Thoracic aorta (tissue), 2 donors: ENCODE data around the gene ZFYVE16. TPM values are rescaled to one million over a fixed set of nuclear protein-coding genes. Genes with fewer than 3 reads are reported as not detected.

ENCODE experiments used
- ATAC-seq: fragments of 150-250 bp; one replicate; pipeline ENCODE4 v1.8.0; 2017; ENCODE audit warnings: low read depth; ENCODE audit not compliant: insufficient number of reproducible peaks, low FRiP score
- DNase-seq: peaks from one replicate; pipeline ENCODE4 v3.0.0-alpha.2; 2020; ENCODE audit warnings: low spot score
- H3K27ac ChIP-seq, 2 donors: fragments of 200-600 bp; sonication (generic); 1 replicate in 1 of 2; 2 replicates in 1 of 2; pipeline ENCODE4 v1.5.1; 2016; ENCODE audit warnings: mild to moderate bottlenecking in 2 of 2, moderate library complexity in 2 of 2
- H3K27me3 ChIP-seq: fragments of 200-600 bp; sonication (generic); replicated peaks from 2 replicates; pipeline ENCODE4 v1.6.0; 2016; ENCODE audit warnings: mild to moderate bottlenecking; ENCODE audit not compliant: insufficient read depth
- H3K36me3 ChIP-seq: fragments of 200-600 bp; sonication (generic); one replicate; pipeline ENCODE4 v1.5.1; 2016
- H3K4me1 ChIP-seq, 2 donors: fragments of 200-600 bp; sonication (generic); 1 replicate in 1 of 2; 2 replicates in 1 of 2; pipeline versions ENCODE4 v1.5.1 to v1.6.0; 2016; ENCODE audit warnings: low read depth in 2 of 2, mild to moderate bottlenecking in 1 of 2; ENCODE audit not compliant: control insufficient read depth in 1 of 2
- H3K4me3 ChIP-seq: fragments of 200-600 bp; sonication (generic); 2 replicates; pipeline ENCODE4 v1.5.1; 2016; ENCODE audit warnings: mild to moderate bottlenecking
- H3K9me3 ChIP-seq: fragments of 200-600 bp; sonication (generic); 2 replicates; pipeline ENCODE4 v1.5.1; 2016
- CTCF ChIP-seq: fragments of 200-600 bp; sonication (generic); IDR thresholded peaks from one replicate; pipeline ENCODE4 v1.5.1; 2019; ENCODE audit warnings: antibody characterized with exemption
- total RNA-seq, 2 donors: library from RNA; depleted of rRNA; stranded (reverse); fragments of >200 nt; gene quantifications; one replicate each; pipeline versions ENCODE4 v1.1.0 to v1.2.3, GENCODE V29; 2016

ZFYVE16 gene
- total RNA-seq, 2 donors from 2014 or later: 29.0 to 36.8 TPM

GRCh38 chr5:80370390-80370789 is 37.5 kb upstream of the ZFYVE16 start:
- no peak overlapping the region for H3K27ac ChIP-seq
- no peaks in the 10 kb centered on the region for H3K36me3 ChIP-seq
- no peak overlapping the region for H3K4me3 ChIP-seq
- no peaks in the 10 kb centered on the region for H3K4me1 ChIP-seq
- no peaks in the 10 kb centered on the region for H3K9me3 ChIP-seq
- ATAC-seq: no peak
- DNase-seq: no peak
- H3K27me3 ChIP-seq: no peaks in the 10 kb centered on the region
- TF ChIP-seq CTCF: no peak

GRCh38 chr5:80372780-80373179 is 35.1 kb upstream of the ZFYVE16 start:
- Histone ChIP-seq H3K4me3 (no peak overlapping the region), H3K27me3 (no peaks in the 10 kb centered on the region), H3K36me3 (no peaks in the 10 kb centered on the region), H3K4me1 (no peaks in the 10 kb centered on the region), H3K9me3 (no peaks in the 10 kb centered on the region), H3K27ac (no peak overlapping the region)
- DNase-seq (no peak), ATAC-seq (no peak)
- TF ChIP-seq CTCF: no peak

GRCh38 chr5:80374188-80374587 is 33.7 kb upstream of the ZFYVE16 start:
- Histone ChIP-seq H3K36me3 (no peaks in the 10 kb centered on the region), H3K27me3 (no peaks in the 10 kb centered on the region), H3K9me3 (no peaks in the 10 kb centered on the region), H3K4me3 (no peak overlapping the region), H3K4me1 (no peaks in the 10 kb centered on the region), H3K27ac (no peak overlapping the region)
- no peak for ATAC-seq
- no peak for DNase-seq
- no peak for TF ChIP-seq CTCF

- DNase-seq: no peak
- no peak overlapping the region for H3K4me3 ChIP-seq
- H3K27ac ChIP-seq: no peak overlapping the region
- TF ChIP-seq CTCF: no peak
- no peaks in the 10 kb centered on the region for H3K36me3 ChIP-seq
- H3K27me3 ChIP-seq: no peaks in the 10 kb centered on the region
- no peaks in the 10 kb centered on the region for H3K9me3 ChIP-seq
- ATAC-seq: no peak
- no peaks in the 10 kb centered on the region for H3K4me1 ChIP-seq
Observed at GRCh38 chr5:80376557-80376956, 31.3 kb upstream of the ZFYVE16 start.

- no peaks in the 10 kb centered on the region for H3K36me3 ChIP-seq
- no peak for TF ChIP-seq CTCF
- ATAC-seq (no peak), DNase-seq (no peak)
- no peaks in the 10 kb centered on the region for H3K9me3 ChIP-seq
- H3K4me1 ChIP-seq: no peaks in the 10 kb centered on the region
- no peak overlapping the region for H3K4me3 ChIP-seq
- no peaks in the 10 kb centered on the region for H3K27me3 ChIP-seq
- H3K27ac ChIP-seq: no peak overlapping the region
Observed at GRCh38 chr5:80382488-80382887, 25.4 kb upstream of the ZFYVE16 start.
